GM18858 (cell line): ENCODE data around the gene TESK1.
"Not testable (repeated sequence)": the region's sequence is repeated elsewhere in the genome, so short reads cannot be mapped to it uniquely, and the experiment has no call there.

Source experiments
- ATAC-seq: cut with Tn5 transposase; IDR thresholded peaks from one replicate; pipeline ENCODE4 v1.9.1; 2021; ENCODE audit not compliant: unreplicated experiment

Gene TESK1

DNA sequence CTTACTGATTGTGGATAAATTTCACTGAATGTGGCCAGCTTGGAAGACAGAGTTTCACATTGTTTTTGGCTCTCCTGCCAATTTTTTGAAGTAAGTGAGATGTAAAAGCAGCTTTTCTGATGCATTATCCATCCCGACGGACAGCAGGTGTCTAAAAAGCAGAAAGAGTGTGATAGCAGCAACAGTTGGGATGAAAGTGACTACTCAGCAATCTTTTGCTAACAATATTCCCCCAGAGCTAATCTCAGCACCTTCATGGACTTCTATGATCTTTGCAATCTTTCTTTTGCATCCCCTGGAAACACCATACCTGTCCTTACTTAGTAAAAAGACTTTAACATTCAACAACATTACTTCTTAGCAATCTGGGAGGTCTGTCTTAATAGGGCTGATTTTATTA lies 7.8 kb downstream of the TESK1 start:
- ATAC-seq: no peak

- ATAC-seq: no peak
These were observed 11.1 kb downstream of the TESK1 start for GRCh38 chr9:35615981-35616680.

DNA sequence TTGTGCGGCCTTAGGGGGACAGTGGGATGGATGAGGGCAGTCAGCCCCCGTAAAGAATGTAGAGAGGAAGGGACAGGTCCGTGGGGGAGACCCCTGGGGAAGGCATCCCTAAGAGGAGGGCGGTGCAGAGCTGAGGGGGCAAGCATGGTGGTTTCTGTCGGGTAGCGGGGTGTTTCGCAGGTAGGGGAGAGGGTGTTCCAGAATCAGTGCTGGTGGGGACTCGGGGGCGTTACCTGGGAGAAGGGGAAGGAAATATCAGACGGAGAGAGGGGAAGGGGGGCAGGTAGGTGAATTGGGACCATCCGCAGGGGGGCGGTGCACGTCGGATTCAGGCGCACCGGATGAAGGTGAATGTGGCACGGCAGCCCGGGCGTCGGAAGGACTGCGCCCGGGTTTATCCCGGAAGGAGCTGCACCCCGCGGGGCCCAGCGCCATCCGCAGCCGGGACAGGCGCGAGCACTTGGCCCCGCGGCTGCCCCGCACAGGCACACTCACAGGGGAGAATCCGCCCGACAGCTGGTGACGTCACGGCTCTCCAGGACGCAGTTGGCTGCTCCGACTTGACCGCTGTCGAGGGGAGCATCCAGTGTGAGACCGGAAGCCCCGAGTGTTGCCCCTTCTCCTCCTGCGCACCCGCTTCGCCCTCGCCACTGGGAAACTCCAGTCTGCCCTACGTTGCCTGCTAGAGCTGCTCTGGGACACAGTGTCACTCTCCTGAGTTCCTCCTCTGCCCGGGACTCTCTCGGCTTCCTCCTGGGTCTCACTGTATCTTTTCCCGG lies 11.8 kb downstream of the TESK1 start:
- ATAC-seq: peak; percentile 37

DNA sequence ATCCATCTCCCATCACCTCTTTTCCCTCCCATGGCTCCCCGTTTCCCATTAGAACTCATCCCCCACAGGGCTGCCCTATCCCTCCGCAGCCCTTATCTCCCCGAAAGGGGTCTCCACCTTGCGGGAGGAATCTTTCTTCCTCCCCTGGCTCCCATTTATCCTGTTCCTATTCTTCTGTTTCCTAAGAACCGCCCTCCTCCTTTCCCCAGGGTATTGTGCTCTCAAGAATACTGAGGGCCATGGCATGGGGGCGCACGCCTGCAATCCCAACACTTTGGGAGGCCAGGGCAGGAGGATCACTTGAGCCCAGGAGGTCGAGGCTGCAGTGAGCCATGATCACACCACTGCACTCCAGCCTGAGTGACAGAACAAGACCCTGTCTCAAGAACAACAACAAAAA lies 12.5 kb downstream of the TESK1 start:
- ATAC-seq: no peak

- no peak for ATAC-seq
These were observed 13.3 kb downstream of the TESK1 start, which contains the start of gene CD72 for GRCh38 chr9:35618325-35618727. TSS of gene CD72 (minus strand) at chr9:35618413. CDS start at chr9:35618303, 110 bp downstream.

DNA sequence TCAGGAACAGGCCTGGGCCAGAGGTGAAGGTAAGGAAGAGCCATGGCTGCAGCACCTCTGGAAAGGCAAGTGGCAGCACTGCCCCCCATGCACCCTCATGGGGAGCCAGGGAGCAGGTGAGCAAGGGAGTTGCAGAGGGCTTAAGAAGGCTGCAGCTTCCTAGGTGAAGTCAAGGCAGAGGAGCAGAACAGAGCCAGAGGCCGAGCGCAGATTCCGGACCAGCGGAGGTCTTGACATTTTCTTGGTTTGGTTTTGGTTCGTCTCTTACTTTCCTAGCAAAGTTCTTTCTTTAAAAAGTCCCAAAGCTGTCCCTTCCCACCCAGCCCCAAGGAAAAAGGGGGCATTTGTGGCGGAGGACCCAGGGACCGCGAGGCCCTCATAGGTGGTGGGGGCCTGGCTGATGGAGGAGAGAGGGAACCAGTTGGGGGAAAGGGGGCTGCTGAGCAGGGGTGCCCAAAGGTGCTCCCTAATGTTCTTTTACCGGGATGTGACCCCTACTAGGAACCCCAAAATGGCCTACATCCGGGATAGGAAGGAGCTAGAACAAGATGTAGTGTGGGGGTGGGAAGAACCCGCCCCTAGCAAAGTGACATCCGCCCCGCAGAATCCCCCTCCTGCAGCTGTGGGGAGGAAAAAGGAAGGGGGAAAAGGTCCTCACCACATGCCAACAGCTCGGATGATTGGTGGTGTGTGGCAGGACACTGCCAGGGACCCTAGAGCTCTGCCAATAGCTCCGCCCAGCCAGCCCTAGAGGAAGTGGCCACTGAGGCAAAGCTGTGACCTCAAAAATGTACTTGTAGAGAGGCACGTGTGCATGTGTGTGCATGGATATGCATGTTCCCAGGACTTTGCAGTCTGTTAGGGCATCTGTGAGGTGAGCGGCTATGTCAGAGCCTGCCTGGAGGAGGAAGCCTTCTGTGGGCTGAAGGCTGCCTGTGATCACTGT lies 14.1 kb downstream of the TESK1 start:
- peak; percentile 29 for ATAC-seq

DNA sequence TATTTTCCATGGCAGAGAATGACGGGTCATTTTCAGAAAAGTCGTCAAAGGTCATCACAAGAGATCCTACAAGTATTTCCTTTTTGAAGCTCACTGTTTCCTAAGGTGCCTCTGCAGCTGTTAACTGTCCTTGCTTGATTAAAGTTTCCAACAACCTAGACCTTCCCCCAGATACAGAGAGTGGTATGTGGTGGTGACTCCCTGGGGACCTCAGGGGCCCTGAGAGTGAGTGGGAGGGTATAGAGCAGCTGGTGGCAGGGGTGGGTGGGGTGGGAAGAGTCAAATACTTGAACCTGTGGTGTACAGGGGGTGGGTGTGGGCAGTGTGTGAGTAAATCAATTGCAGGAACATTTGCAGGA lies 14.7 kb downstream of the TESK1 start:
- peak; percentile 50 for ATAC-seq

DNA sequence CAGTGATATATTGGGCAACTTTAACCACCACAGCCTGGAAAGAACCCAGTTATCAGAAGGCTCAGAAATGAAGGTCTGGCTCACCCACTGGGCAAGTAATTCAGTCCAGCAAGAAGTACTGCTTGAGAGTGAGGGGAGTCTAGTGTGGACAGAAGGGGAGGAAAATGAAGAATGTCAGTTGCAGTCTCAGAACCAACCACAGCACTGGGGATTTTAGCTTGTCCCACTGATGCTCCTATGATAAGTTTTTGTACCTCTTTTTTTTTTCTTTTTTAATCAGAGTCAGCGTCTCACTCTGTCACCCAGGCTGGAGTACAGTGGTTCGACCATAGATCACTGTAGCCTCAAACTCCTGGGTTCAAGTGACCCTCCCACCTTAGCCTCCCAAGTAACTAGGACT lies 22.5 kb downstream of the TESK1 start:
- no peak for ATAC-seq

GRCh38 chr9:35628389-35628991 lies 23.4 kb downstream of the TESK1 start:
- no peak for ATAC-seq

- no peak for ATAC-seq
These were observed 24.5 kb downstream of the TESK1 start for GRCh38 chr9:35629597-35629996.

DNA sequence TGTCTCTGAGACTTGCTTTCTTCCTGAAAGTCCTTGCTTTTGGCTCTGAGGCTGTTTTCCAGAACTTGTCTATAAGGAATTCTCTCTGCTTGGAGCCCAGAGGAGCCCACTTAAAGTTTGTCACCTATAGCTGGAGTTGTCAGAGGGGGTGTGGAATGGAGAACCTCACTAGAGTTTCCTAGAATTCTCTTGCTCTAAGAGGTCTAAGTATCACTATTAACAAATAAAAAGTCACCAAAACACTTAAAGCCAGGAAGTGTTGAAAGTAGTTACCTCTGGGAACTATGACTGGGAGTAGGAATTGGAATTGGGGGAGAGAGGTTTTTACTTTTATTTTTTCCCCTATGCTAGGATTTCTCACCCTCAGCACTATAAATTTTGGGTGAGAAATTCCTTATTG lies 30.7 kb downstream of the TESK1 start:
- no peak for ATAC-seq

DNA sequence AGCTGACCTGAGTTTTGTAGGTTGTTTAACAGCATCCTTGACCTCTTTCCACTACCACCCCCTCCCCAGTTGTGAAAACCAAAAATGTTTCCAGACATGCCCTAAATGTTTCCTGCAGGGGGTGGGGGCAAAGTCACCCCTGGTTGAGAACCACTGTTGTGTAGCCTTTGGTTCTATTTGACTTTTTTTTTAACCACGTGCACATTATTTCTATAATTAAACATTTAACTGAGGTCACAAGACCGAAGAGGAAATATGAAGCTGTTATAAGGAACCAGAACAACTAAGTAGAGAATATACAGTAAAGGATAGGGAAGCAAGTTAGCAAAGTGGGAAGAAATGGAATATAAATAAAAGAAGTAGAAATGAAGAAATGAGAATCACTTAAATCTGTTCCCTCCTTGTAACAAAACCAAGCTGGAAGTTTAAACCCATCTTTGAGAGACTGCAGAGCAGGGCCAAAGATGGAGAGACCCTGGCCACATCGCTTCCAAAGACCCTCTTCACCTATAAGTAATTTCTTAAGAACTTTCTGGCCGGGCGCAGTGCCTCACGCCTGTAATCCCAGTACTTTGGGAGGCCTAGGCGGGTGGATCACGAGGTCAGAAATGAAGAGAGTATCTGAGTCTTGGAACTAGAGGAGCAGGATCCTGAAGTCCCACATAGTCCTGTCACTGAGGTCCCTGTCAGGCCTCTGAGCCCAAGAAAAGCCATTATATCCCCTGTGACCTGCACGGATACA lies 31.2 kb downstream of the TESK1 start:
- no peak for ATAC-seq

DNA sequence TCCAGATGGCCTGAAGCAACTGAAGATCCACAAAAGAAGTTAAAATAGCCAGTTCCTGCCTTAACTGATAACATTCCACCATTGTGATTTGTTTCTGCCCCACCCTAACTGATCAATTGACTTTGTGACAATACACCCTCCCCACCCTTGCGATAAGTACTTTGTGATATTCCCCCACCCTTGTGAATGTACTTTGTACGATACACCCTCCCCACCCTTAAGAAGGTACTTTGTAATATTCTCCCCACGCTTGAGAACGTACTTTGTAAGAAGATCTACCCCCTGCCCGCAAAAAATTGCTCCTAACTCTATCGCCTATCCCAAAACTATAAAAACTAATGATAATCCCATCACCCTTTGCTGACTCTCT lies 31.8 kb downstream of the TESK1 start:
- not testable (repeated sequence) for ATAC-seq

DNA sequence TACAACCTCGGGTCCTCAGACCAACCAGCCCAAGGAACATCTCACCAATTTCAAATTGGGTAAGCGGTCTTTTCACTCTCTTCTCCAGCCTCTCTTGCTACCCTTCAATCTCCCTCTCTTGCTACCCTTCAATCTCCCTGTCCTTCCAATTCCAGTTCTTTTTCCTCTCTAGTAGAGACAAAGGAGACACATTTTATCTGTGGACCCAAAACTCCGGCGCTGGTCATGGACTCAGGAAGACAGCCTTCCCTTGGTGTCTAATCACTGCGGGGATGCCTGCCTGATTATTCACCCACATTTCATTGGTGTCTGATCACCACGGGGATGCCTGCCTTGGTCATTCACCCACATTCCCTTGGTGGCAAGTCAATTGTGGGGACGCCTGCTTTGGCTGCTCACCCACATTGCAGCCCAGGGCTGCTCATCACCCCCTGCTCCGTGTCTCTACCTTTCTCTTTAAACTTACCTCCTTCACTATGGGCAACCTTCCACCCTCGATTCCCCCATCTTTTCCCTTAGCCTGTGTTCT lies 32.4 kb downstream of the TESK1 start:
- not testable (repeated sequence) for ATAC-seq

DNA sequence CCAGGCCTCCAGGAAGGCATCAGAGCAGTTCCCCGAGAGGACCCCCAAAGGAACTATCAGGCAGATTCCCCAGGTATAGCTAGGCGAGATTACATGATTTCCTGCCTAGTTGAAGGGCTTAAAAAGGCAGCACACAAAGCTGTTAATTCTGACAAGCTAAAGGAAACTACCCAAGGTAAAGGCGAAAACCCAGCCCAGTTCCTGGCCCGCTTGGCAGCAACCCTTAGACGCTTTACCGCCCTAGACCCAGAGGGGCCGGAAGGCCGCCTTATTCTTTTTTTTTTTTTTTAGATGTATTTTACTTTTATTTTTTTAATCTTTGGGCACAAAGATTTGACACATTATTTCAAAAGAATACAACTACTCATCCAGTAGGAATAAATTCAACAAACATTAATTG lies 33.7 kb downstream of the TESK1 start:
- ATAC-seq: not testable (repeated sequence)

- not testable (repeated sequence) for ATAC-seq
These were observed 34.2 kb downstream of the TESK1 start for GRCh38 chr9:35639225-35639624.

GRCh38 chr9:35639631-35640030 lies 34.6 kb downstream of the TESK1 start:
- no peak for ATAC-seq

DNA sequence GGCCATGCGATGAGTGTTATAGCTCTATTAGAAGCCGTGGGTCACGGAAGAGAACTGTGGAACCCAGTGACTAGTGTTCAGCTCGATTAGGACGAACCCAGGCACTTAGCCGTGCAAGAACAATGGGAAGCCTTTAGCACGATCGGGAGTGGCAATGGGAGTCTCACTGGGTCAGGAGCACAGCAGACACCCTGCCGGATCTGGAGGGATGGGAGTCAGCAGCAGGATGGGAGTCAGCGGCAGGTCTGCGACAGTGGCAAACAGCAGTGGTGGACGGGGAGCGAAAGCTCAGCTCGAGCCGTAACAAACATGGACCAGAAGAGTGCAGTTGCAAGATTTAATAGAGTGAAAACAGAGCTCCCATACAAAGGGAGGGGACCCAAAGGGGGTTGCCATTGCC lies 35.4 kb downstream of the TESK1 start:
- ATAC-seq: not testable (repeated sequence)

- ATAC-seq: not testable (repeated sequence)
These were observed 36.4 kb downstream of the TESK1 start for GRCh38 chr9:35641478-35641877.

GRCh38 chr9:35643046-35643445 lies 38.0 kb downstream of the TESK1 start:
- ATAC-seq: no peak
